ENCODE data around the gene DPP6.

The DPP6 gene

GRCh38 chr7:154907651-154908620 is 855.7 kb downstream of the DPP6 start:
- H3K4me3 ChIP-seq (ENCODE audit: low read depth, low read length), result no peak overlapping the region
- no peak for DNase-seq (ENCODE audit: low read depth)
- TF ChIP-seq, protein P1, sequence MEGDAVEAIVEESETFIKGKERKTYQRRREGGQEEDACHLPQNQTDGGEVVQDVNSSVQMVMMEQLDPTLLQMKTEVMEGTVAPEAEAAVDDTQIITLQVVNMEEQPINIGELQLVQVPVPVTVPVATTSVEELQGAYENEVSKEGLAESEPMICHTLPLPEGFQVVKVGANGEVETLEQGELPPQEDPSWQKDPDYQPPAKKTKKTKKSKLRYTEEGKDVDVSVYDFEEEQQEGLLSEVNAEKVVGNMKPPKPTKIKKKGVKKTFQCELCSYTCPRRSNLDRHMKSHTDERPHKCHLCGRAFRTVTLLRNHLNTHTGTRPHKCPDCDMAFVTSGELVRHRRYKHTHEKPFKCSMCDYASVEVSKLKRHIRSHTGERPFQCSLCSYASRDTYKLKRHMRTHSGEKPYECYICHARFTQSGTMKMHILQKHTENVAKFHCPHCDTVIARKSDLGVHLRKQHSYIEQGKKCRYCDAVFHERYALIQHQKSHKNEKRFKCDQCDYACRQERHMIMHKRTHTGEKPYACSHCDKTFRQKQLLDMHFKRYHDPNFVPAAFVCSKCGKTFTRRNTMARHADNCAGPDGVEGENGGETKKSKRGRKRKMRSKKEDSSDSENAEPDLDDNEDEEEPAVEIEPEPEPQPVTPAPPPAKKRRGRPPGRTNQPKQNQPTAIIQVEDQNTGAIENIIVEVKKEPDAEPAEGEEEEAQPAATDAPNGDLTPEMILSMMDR (IDR thresholded peaks at IDR 0.05; ENCODE audit: control insufficient read depth, extremely low read depth, insufficient read depth), result no peak

GRCh38 chr7:154909241-154910105 is 857.3 kb downstream of the DPP6 start:
- TF ChIP-seq, protein P1 (IDR thresholded peaks at IDR 0.05; ENCODE audit: control insufficient read depth, extremely low read depth, insufficient read depth), result no peak
- no peak for DNase-seq (ENCODE audit: low read depth)
- no peak overlapping the region for H3K4me3 ChIP-seq (ENCODE audit: low read depth, low read length)

GRCh38 chr7:154910125-154910524 is 857.9 kb downstream of the DPP6 start:
- DNase-seq (ENCODE audit: low read depth), result no peak
- H3K4me3 ChIP-seq (ENCODE audit: low read depth, low read length), result no peak overlapping the region
- TF ChIP-seq, protein P1 (IDR thresholded peaks at IDR 0.05; ENCODE audit: control insufficient read depth, extremely low read depth, insufficient read depth), result no peak

DNA sequence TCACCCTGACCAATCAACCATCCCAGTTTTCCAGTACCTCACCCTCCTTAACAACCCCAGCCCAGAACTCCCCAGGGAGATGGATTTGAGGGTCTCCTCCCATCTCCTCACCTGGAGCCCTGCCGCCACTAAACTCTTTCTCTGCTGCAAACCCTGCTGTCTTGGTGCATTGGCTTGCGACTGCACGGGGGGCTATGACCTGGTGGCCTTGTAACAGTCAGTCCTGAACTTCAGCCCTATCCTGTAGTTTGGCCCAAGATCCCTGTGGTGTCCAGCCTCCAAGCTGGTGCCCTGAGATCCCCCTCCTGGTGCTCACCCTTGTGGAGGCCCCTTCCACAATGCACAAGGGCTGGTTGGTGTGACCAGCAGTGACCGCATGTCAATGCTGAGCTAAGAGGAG is 858.8 kb downstream of the DPP6 start:
- no peak for DNase-seq (ENCODE audit: low read depth)
- TF ChIP-seq, protein P1 (IDR thresholded peaks at IDR 0.05; ENCODE audit: control insufficient read depth, extremely low read depth, insufficient read depth), result no peak
- no peak overlapping the region for H3K4me3 ChIP-seq (ENCODE audit: low read depth, low read length)

DNA sequence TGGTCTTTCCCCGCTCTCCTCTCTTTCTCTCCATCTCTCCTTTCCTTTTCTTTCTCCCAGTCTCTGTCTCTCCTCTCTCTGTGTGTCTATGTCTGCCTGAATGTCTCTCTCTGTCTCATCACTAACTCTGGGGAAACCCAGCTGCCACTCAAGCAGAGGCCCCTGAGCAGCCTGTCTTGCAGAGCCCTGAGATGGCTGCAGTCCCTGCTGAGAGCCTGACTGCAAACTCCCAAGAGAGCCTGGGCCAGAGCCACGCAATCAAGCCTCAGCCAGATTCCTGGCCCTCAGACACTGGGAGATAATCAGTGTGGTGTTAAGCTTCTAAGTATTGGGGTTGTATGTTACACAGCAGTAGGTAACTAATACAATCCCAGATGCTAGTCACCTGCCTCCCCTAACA is 859.2 kb downstream of the DPP6 start:
- H3K4me3 ChIP-seq (ENCODE audit: low read depth, low read length), result no peak overlapping the region
- TF ChIP-seq, protein P1 (IDR thresholded peaks at IDR 0.05; ENCODE audit: control insufficient read depth, extremely low read depth, insufficient read depth), result no peak
- DNase-seq (ENCODE audit: low read depth), result no peak

GRCh38 chr7:154911862-154912455 is 859.8 kb downstream of the DPP6 start:
- H3K4me3 ChIP-seq (ENCODE audit: low read depth, low read length), result no peak overlapping the region
- DNase-seq (ENCODE audit: low read depth), result no peak
- TF ChIP-seq, protein P1 (IDR thresholded peaks at IDR 0.05; ENCODE audit: control insufficient read depth, extremely low read depth, insufficient read depth), result no peak

Data from LNCaP clone FGC (cell line).